ENCODE data around the gene TDRD1.

- TF ChIP-seq, protein P1, sequence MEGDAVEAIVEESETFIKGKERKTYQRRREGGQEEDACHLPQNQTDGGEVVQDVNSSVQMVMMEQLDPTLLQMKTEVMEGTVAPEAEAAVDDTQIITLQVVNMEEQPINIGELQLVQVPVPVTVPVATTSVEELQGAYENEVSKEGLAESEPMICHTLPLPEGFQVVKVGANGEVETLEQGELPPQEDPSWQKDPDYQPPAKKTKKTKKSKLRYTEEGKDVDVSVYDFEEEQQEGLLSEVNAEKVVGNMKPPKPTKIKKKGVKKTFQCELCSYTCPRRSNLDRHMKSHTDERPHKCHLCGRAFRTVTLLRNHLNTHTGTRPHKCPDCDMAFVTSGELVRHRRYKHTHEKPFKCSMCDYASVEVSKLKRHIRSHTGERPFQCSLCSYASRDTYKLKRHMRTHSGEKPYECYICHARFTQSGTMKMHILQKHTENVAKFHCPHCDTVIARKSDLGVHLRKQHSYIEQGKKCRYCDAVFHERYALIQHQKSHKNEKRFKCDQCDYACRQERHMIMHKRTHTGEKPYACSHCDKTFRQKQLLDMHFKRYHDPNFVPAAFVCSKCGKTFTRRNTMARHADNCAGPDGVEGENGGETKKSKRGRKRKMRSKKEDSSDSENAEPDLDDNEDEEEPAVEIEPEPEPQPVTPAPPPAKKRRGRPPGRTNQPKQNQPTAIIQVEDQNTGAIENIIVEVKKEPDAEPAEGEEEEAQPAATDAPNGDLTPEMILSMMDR (IDR thresholded peaks at IDR 0.05) = no peak
- TF ChIP-seq EZH2phosphoT487 (IDR thresholded peaks at IDR 0.05) = no peak
These were observed 43.7 kb upstream of the TDRD1 start for GRCh38 chr10:114135476-114135875.
